HG03045 (cell line): ENCODE results near the gene GUCY2D.

Experiments
- ATAC-seq: cut with Tn5 transposase; IDR thresholded peaks from one replicate; pipeline ENCODE4 v1.9.1; 2021; ENCODE audit warnings: mild to moderate bottlenecking, moderate library complexity; ENCODE audit not compliant: unreplicated experiment

GUCY2D gene

GRCh38 chr17:7989781-7990655 is 12.4 kb upstream of the GUCY2D start:
- ATAC-seq = peak; percentile 69

GRCh38 chr17:7992516-7992915 is 9.9 kb upstream of the GUCY2D start:
- ATAC-seq = no peak

- ATAC-seq = no peak
Observed at GRCh38 chr17:7992924-7993323, 9.5 kb upstream of the GUCY2D start.

- ATAC-seq = no peak
Observed at GRCh38 chr17:7993972-7994589, 8.3 kb upstream of the GUCY2D start.

GRCh38 chr17:7995724-7996123 is 6.7 kb upstream of the GUCY2D start:
- no peak for ATAC-seq

GRCh38 chr17:7997186-7997585 is 5.2 kb upstream of the GUCY2D start:
- ATAC-seq = no peak

GRCh38 chr17:8002721-8003593 is 542 bp downstream of the GUCY2D start:
- no peak for ATAC-seq

- no peak for ATAC-seq
Observed at GRCh38 chr17:8003594-8004181, 1.3 kb downstream of the GUCY2D start.

- ATAC-seq = no peak
Observed at GRCh38 chr17:8004899-8005298, 2.5 kb downstream of the GUCY2D start.

GRCh38 chr17:8005357-8005756 is 2.9 kb downstream of the GUCY2D start:
- ATAC-seq = no peak

GRCh38 chr17:8005967-8006730 is 3.7 kb downstream of the GUCY2D start:
- ATAC-seq = no peak

GRCh38 chr17:8006836-8007680 is 4.6 kb downstream of the GUCY2D start:
- no peak for ATAC-seq

- ATAC-seq = no peak
Observed at GRCh38 chr17:8007836-8008235, 5.4 kb downstream of the GUCY2D start.

GRCh38 chr17:8012045-8012580 is 9.7 kb downstream of the GUCY2D start:
- ATAC-seq = no peak

GRCh38 chr17:8012996-8013640 is 10.7 kb downstream of the GUCY2D start:
- ATAC-seq = no peak

GRCh38 chr17:8013731-8014557 is 11.5 kb downstream of the GUCY2D start:
- ATAC-seq = no peak

- no peak for ATAC-seq
Observed at GRCh38 chr17:8014558-8014850, 12.1 kb downstream of the GUCY2D start.
